Mesendoderm (in vitro differentiated cells): ENCODE data around the gene MCU.

Source experiments
- DNase-seq: peaks from one replicate; pipeline ENCODE4 v3.0.0; 2013
- H2AK5ac ChIP-seq: 2 replicates; pipeline ENCODE4 v1.6.1; 2013; ENCODE audit warnings: low read length, inconsistent platforms
- H2BK120ac ChIP-seq: 2 replicates; pipeline ENCODE4 v1.6.1; 2013; ENCODE audit warnings: low read depth, mild to moderate bottlenecking, low read length, moderate library complexity, mixed read lengths
- H2BK15ac ChIP-seq: replicated peaks from 2 replicates; pipeline ENCODE4 v1.6.1; 2013; ENCODE audit warnings: low read depth, mild to moderate bottlenecking, moderate library complexity
- H2BK5ac ChIP-seq: 2 replicates; pipeline ENCODE4 v1.6.1; 2013; ENCODE audit warnings: low read length, inconsistent platforms
- H3K18ac ChIP-seq: 2 replicates; pipeline ENCODE4 v1.6.1; 2013; ENCODE audit warnings: mild to moderate bottlenecking, low read length, mixed read lengths
- H3K23ac ChIP-seq: one replicate; pipeline ENCODE4 v1.6.1; 2013; ENCODE audit warnings: low read length
- H3K27ac ChIP-seq: 2 replicates; pipeline ENCODE4 v1.5.1; 2013; ENCODE audit warnings: low read depth, mild to moderate bottlenecking, inconsistent platforms, low read length, moderate library complexity
- H3K27me3 ChIP-seq: 2 replicates; pipeline ENCODE4 v1.6.1; 2013; ENCODE audit warnings: low read length, control low read depth, mild to moderate bottlenecking, inconsistent platforms; ENCODE audit not compliant: insufficient read depth, poor library complexity
- H3K36me3 ChIP-seq: 2 replicates; pipeline ENCODE4 v1.6.1; 2013; ENCODE audit warnings: low read length, inconsistent platforms; ENCODE audit not compliant: control insufficient read depth, insufficient read depth
- H3K4ac ChIP-seq: one replicate; pipeline ENCODE4 v1.6.1; 2013; ENCODE audit warnings: low read depth, mild to moderate bottlenecking, low read length, moderate library complexity
- H3K4me1 ChIP-seq: 2 replicates; pipeline ENCODE4 v1.6.1; 2013; ENCODE audit warnings: low read depth, low read length, inconsistent platforms; ENCODE audit not compliant: control insufficient read depth
- H3K4me2 ChIP-seq: 2 replicates; pipeline ENCODE4 v1.6.1; 2013; ENCODE audit warnings: low read length
- H3K4me3 ChIP-seq: 2 replicates; pipeline ENCODE4 v1.5.1; 2013; ENCODE audit warnings: mild to moderate bottlenecking, low read length
- H3K56ac ChIP-seq: one replicate; pipeline ENCODE4 v1.6.1; 2013; ENCODE audit warnings: low read length
- H3K79me1 ChIP-seq: 2 replicates; pipeline ENCODE4 v1.6.1; 2013; ENCODE audit warnings: low read length, inconsistent platforms
- H3K79me2 ChIP-seq: 2 replicates; pipeline ENCODE4 v1.6.1; 2013; ENCODE audit warnings: mild to moderate bottlenecking, low read length; ENCODE audit not compliant: control insufficient read depth, insufficient read depth
- H3K9ac ChIP-seq: 2 replicates; pipeline ENCODE4 v1.6.1; 2013; ENCODE audit warnings: low read length, inconsistent platforms
- H4K5ac ChIP-seq: one replicate; pipeline ENCODE4 v1.6.1; 2013; ENCODE audit warnings: low read length
- H4K8ac ChIP-seq: one replicate; pipeline ENCODE4 v1.6.1; 2013; ENCODE audit warnings: low read depth, mild to moderate bottlenecking, control low read depth, low read length, moderate library complexity
- WGBS: extraction: QIAGEN DNeasy Blood & Tissue Kit; methylation state at CpG from one replicate; pipeline ENCODE4 v1.1.7; 2013; ENCODE audit warnings: low lambda C conversion rate, missing lambda C conversion rate; ENCODE audit not compliant: insufficient coverage; ENCODE audit errors: extremely low coverage; 5-methylcytosine and 5-hydroxymethylcytosine counted together

The MCU gene

DNA sequence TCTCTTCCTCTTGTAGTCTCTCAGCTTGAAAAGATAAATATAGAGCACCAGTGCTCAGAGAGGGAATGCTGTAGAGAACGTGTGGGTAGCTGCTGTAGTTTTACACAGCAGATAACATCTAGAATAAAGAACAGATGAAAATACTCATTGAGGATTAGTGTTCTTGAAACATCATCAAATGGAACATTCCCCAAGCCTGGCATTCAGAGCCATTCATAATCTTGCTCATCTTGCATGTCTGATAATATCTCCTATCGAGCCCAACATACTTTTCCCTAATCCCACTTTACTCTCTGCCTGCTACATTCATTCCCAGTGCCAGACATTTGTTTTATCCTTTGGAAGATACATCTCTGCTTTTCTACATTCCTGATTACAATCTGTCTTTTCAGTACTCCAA lies 35.2 kb downstream of the MCU start:
- no CpG with 5 or more reads among the region's 2 CpGs for WGBS

DNA sequence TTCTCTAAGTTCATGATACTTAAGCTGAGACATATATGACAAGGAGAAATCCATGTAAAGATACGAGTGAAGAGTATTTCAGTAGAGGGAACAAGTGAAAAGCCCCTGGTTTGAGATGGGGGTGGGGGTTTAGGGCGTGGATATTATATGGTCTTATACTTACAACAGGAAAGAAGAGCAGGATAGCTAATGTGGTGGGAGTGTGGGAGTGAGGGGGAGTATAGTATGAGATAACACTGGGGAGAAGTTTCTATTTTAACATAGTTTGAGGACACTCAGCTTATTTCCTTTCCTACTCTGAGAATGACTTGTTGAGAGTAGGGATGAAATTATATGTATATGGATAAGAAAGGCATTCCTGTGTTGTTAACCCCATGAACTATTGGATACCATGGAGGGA lies 36.5 kb downstream of the MCU start:
- H3K36me3 ChIP-seq: no peaks in the 10 kb centered on the region
- no peak overlapping the region for H3K9ac ChIP-seq
- H3K4ac ChIP-seq: no peak overlapping the region
- peaks cover 3% of the 10 kb centered on the region for H3K4me1 ChIP-seq
- no peak overlapping the region for H3K23ac ChIP-seq
- H3K27ac ChIP-seq: no peak overlapping the region
- H3K79me1 ChIP-seq: peaks cover 11% of the 10 kb centered on the region
- no peak overlapping the region for H2AK5ac ChIP-seq
- 100% methylated on average over 1 of the region's 2 CpGs for WGBS
- H3K18ac ChIP-seq: no peak overlapping the region
- no peaks in the 10 kb centered on the region for H3K79me2 ChIP-seq
- H3K4me2 ChIP-seq: no peak overlapping the region
- DNase-seq: no peak
- no peak overlapping the region for H2BK120ac ChIP-seq
- no peak overlapping the region for H3K56ac ChIP-seq
- no peak overlapping the region for H3K4me3 ChIP-seq
- no peak overlapping the region for H4K5ac ChIP-seq
- no peak overlapping the region for H2BK5ac ChIP-seq
- no peak overlapping the region for H4K8ac ChIP-seq
- H3K27me3 ChIP-seq: no peaks in the 10 kb centered on the region
- no peak overlapping the region for H2BK15ac ChIP-seq

More for the DNA sequence above, 35.2 kb downstream of the MCU start:
- H2BK5ac ChIP-seq: no peak overlapping the region
- H4K5ac ChIP-seq: no peak overlapping the region
- no peak overlapping the region for H2BK15ac ChIP-seq
- no peak overlapping the region for H3K27ac ChIP-seq
- no peak overlapping the region for H2AK5ac ChIP-seq
- no peaks in the 10 kb centered on the region for H3K36me3 ChIP-seq
- H3K4me1 ChIP-seq: peaks cover 3% of the 10 kb centered on the region
- H2BK120ac ChIP-seq: no peak overlapping the region
- H3K23ac ChIP-seq: no peak overlapping the region
- H3K56ac ChIP-seq: no peak overlapping the region
- no peaks in the 10 kb centered on the region for H3K79me2 ChIP-seq
- no peak overlapping the region for H3K9ac ChIP-seq
- H3K4me2 ChIP-seq: no peak overlapping the region
- DNase-seq: peak; percentile 39
- no peak overlapping the region for H3K4me3 ChIP-seq
- no peak overlapping the region for H3K4ac ChIP-seq
- H4K8ac ChIP-seq: no peak overlapping the region
- no peak overlapping the region for H3K18ac ChIP-seq
- peaks cover 9% of the 10 kb centered on the region for H3K79me1 ChIP-seq
- no peaks in the 10 kb centered on the region for H3K27me3 ChIP-seq

DNA sequence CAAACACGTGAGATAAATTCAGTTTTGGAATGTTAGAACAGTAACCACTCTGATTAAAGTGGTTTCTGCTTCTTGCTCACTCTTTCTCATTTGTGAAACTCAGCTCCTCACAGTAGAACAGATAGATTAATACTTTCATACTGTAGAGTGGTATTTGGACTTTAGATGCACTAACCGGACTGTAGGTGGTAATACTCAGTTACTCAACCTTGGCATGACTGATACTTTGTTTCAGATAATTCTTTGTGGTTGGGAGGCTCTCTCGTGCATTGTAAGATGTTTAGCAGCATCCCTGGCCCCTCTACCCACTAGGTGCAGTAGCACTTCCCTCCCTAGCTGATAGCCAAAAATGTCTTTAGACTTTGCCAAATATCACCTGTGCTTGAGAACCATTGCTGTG lies 37.6 kb downstream of the MCU start:
- no peak overlapping the region for H2BK5ac ChIP-seq

DNA sequence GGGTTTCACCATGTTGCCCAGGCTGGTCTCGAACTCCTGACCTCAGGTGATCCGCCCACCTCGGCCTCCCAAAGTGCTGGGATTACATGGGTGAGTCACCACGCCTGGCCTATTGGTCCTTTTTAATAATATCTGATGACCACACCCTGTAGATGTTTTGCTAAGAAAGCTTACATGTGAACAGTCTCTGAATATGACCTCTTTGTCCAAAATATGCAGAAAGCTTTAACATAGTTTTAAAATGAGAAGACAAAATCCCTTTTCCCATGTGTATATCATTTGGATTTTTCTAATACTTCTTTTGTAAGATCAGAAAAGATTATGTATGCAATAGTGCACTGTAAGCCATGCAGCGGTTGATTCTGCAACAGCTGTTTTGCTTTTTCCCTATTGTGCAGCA lies 38.5 kb downstream of the MCU start:
- Histone ChIP-seq H2AK5ac (no peak overlapping the region), H3K27ac (no peak overlapping the region), H3K9ac (no peak overlapping the region), H3K79me2 (peaks cover 2% of the 10 kb centered on the region), H3K4ac (no peak overlapping the region), H3K4me3 (no peak overlapping the region), H2BK15ac (no peak overlapping the region), H3K18ac (peak overlapping the region; percentile 60), H4K5ac (no peak overlapping the region), H3K23ac (no peak overlapping the region), H3K56ac (no peak overlapping the region), H3K36me3 (no peaks in the 10 kb centered on the region), H3K27me3 (no peaks in the 10 kb centered on the region), H3K79me1 (peaks cover 11% of the 10 kb centered on the region), H3K4me1 (peaks cover 3% of the 10 kb centered on the region), H2BK5ac (no peak overlapping the region), H2BK120ac (no peak overlapping the region), H4K8ac (no peak overlapping the region), H3K4me2 (no peak overlapping the region)
- no CpG with 5 or more reads among the region's 5 CpGs for WGBS
- DNase-seq: no peak

More for the DNA sequence above, 37.6 kb downstream of the MCU start:
- Histone ChIP-seq H3K56ac (no peak overlapping the region), H2BK120ac (no peak overlapping the region), H3K79me1 (peaks cover 11% of the 10 kb centered on the region), H3K79me2 (peaks cover 1% of the 10 kb centered on the region), H2AK5ac (no peak overlapping the region), H2BK15ac (no peak overlapping the region), H3K4me3 (no peak overlapping the region), H4K8ac (no peak overlapping the region), H3K18ac (no peak overlapping the region), H4K5ac (no peak overlapping the region), H3K4me1 (peaks cover 3% of the 10 kb centered on the region), H3K27me3 (no peaks in the 10 kb centered on the region), H3K23ac (no peak overlapping the region), H3K36me3 (no peaks in the 10 kb centered on the region), H3K9ac (no peak overlapping the region), H3K4me2 (no peak overlapping the region), H3K4ac (no peak overlapping the region), H3K27ac (no peak overlapping the region)
- DNase-seq: no peak
- no CpG with 5 or more reads among the region's 3 CpGs for WGBS

DNA sequence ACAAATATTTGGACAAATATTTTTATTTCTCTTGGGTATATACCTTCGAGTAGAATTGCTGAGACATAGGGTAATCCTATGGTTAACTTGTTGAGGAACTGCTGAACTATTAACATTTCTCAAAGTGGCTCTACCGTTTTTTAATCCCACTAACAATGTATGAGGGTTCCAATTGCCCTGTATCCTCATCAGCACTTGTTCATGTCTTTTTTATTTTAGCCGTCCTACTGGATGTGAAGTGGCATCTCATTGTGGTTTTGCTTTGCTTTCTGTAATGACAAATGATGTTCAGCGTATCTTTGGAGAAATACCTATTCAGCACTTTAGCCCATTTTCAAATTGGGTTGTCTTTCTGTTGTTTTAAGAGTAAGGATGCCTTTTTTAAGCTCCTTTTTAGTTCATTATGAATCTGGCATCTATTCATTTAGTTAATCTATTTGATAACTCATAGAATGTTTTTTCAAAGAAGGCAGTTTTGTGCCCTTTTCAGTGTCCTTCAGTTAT lies 40.0 kb downstream of the MCU start:
- no peak overlapping the region for H4K8ac ChIP-seq
- H3K27me3 ChIP-seq: no peaks in the 10 kb centered on the region
- H2BK5ac ChIP-seq: no peak overlapping the region
- peaks cover 5% of the 10 kb centered on the region for H3K4me1 ChIP-seq
- no peak for DNase-seq
- peaks cover 11% of the 10 kb centered on the region for H3K79me1 ChIP-seq
- no peak overlapping the region for H2BK120ac ChIP-seq
- no peak overlapping the region for H2AK5ac ChIP-seq
- no peak overlapping the region for H3K18ac ChIP-seq
- H3K4ac ChIP-seq: no peak overlapping the region
- H3K9ac ChIP-seq: no peak overlapping the region
- H2BK15ac ChIP-seq: no peak overlapping the region
- peaks cover 8% of the 10 kb centered on the region for H3K79me2 ChIP-seq
- no peak overlapping the region for H3K4me2 ChIP-seq
- WGBS: no CpG with 5 or more reads among the region's 4 CpGs
- H3K27ac ChIP-seq: no peak overlapping the region
- H3K23ac ChIP-seq: no peak overlapping the region
- no peak overlapping the region for H4K5ac ChIP-seq
- H3K4me3 ChIP-seq: no peak overlapping the region
- H3K56ac ChIP-seq: no peak overlapping the region
- H3K36me3 ChIP-seq: no peaks in the 10 kb centered on the region

DNA sequence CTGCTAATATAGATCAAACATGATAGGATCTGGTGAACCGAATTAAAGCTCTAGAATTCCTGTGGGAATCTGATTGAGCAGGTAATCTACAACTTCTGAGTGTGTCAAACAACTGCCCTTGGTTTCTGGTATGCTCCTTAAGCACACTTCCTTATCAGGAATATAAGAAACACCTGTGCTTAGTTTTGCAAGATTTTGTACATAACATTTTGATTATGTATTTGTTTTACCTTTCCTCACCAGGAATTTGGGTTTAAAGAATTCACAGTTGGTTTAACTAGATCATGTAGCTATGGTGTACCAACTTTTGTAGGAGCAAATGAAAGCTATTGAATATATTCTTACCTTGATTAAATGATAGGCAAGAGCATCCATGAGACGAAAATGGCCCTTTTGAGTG lies 40.6 kb downstream of the MCU start:
- Histone ChIP-seq H3K4me1 (peaks cover 1% of the 10 kb centered on the region), H2BK120ac (no peak overlapping the region), H2AK5ac (no peak overlapping the region), H3K79me2 (peaks cover 9% of the 10 kb centered on the region), H3K27me3 (no peaks in the 10 kb centered on the region), H3K36me3 (no peaks in the 10 kb centered on the region), H3K4ac (no peak overlapping the region), H3K18ac (no peak overlapping the region), H2BK5ac (no peak overlapping the region), H3K4me3 (no peak overlapping the region), H3K56ac (no peak overlapping the region), H3K79me1 (peaks cover 8% of the 10 kb centered on the region), H2BK15ac (no peak overlapping the region), H3K9ac (no peak overlapping the region), H3K4me2 (no peak overlapping the region), H4K5ac (no peak overlapping the region), H3K23ac (no peak overlapping the region), H4K8ac (no peak overlapping the region), H3K27ac (no peak overlapping the region)
- WGBS: no CpG with 5 or more reads among the region's 2 CpGs
- DNase-seq: no peak
